Stimulated activated CD4-positive, alpha-beta T cell treated with anti-CD3 and anti-CD28 coated beads, Interleukin-12 subunit alpha, Interleukin-12 subunit beta, amount 100 ng/mL, for 48 hours (primary cell): ENCODE results near the gene TIAM2.

Experiments used
- DNase-seq, 3 donors: peaks; one replicate each; pipeline ENCODE4 v3.0.0-alpha.2; 2020; ENCODE audit warnings: low read depth in 2 of 3, low spot score in 1 of 3

The TIAM2 gene

DNA sequence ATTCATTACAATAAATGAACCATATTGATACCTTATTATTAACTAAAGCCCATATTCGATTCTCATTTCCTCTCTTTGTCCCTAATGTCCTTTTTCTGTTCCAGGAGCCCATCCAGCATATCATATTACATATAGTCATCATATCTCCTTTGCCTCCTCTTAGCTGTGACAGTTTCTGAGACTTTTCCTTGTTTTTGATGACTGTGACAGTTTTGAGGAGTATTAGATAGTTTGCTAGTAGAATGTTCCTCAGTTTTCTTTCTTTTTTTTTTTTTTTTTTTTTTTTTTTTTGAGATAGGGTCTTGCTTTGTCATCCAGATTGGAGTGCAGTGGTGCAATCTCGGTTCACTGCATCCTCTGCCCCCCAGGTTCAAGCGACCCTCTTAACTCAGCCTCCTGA, 61.6 kb downstream of the TIAM2 start:
- DNase-seq = no peak

DNA sequence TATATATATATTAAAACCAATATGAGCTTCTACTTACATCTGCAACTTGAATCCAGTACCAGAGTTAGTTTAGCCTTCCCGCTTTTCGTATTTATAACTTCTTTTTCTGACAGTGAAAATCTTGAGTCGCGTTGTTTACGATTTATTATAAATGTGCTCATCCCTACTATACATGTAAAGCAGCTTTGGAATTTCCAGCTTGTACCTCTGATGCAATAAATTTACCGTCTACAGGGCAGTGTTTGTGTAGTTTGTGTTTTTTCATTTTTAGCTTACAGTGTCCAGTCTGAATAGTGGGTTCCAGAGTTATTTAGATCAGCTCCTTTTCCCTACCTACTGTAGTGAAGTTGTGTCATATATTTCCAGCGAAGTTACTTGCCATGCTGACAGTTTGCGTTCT, 66.3 kb downstream of the TIAM2 start:
- DNase-seq = no peak

DNA sequence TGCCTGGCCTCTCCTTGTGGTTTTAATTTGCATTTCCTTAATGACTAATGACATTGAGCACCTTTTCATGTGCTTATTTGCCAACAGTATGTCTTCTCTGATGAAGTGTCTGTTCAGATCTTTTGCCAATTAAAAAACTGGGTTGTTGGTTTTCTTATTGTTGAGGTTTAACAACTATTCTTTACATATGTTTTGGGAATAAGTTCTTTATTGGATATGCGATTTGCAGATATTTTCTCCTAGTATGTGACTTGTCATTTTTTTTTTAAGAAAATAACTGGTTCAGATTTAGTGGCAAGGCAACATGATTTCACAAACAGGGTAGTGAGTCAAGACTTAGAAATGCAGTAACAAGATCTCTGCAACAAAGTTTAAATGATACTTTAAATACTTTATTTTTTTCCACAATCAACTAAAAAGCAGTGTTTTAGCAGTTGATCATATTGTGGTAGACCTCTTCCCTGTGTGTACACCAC, 67.8 kb downstream of the TIAM2 start:
- DNase-seq = no peak

DNA sequence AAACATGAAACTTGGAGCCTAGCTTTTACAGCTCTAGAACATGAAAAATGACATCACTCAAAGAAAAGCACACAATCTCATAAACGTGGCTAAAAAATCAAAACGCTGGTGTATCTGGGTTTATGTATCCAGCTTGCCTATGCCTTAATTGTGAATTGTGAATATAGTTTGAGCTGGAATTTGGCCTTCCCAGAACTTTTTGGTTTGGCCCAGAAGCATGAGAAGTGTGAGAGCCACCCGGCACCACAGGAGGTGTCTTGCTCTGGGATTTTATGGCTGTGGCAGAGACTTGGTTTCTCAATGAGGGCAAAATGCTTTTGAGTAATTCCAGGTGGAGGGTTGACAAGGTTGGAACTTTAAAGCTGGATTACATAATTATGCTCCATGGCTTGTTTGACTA, 69.2 kb downstream of the TIAM2 start:
- DNase-seq = no peak

DNA sequence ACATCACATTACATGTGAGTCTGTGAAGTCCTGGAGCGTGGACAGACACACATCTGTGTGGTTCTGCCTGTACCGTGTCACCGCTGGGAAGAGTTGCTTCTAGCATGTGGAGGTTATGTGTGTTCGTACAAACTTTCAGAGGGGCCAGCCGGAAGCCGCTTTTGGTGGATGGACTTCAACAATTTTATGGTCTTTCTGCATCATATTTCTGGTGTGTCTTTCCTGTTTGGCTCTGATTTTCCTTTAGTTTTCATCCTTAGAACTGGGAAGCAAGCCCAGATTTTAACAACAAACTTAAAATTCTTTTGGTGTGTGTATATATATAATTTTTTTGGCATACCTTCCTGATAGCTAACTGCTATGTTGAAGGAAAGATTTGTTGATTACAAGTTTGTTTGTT, 71.2 kb downstream of the TIAM2 start:
- DNase-seq = no peak

DNA sequence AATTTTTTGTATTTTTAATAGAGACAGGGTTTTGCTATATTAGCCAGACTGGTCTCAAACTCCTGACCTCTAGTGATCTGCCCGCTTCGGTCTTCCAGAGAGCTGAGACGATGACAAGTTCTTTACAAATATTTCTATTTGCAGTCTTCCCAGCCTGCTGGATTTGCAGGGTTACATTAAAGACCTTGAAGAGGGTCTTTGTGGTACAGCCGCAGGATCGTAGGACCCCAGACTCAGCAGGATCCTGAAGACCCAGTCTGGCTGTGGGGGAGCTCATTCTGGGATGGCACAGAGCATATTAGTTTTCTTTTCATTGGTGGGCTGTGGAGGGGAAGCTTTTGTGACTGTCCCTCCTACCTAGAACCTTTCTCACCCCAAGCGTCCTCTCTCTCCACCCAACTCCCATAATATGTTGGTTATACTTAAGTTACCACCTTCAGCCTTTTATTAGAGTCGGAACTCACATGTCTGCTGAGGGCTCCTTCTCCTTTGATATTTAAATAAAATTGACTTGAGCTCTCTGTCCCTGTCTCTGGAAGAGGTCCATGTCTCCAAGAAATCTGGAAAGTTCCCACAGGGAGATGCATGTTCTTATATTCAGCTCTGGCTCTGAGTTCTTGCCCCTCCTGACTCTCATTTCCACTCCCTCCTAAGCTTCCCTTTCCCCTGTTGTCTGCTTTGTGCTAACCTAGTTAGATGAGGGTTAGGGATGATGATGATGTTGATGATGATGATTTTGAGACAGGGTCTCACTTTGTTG, 72.0 kb downstream of the TIAM2 start:
- no peak for DNase-seq

DNA sequence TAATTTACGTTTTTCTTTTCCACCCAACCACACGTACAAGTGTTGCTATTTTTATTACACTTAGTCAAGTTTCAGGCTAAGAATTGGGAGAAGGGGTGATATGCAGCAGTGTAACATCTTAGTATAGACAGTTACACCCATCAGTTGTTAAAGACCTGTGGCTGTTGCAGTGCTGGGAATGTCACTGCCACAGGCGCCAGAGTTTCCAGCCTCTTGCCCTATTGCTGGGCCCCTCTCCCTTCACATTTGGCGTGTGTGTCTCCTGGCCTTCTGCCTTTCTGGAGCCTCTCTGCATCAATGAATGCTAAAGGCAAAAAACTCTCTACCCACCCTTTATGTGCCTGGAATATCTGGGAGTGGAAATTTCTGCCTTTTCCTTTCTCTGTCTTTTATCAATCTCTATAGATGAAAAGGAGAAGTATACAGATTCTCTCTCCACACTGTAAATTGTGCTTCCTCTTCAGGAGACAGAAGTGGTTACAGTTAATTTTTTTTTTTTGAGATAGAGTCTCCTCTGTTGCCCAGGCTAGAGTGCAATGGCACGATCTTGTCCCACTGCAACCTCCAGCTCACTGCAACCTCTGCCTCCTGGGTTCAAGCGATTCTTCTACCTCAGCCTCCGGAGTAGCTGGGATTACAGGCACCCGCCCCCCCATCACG, 73.0 kb downstream of the TIAM2 start:
- no peak for DNase-seq

DNA sequence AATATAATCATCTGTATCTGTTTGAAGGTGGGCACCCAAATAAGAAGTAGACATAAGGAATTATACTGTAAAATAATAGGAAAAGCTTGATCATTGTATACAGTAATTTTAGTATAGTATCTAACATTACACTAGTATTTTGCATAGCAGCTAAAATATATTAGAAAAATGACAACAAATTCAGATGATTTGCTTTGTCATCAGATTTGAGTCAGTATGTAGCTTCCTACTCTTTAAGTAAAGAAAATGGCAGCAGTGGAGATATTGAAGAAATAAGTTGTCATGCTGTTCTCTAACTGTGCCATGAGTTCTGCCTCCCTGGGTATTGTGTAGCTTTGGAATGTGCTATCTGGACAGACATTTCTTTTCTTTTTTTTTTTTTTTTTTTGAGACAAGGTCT, 74.4 kb downstream of the TIAM2 start:
- DNase-seq = no peak

DNA sequence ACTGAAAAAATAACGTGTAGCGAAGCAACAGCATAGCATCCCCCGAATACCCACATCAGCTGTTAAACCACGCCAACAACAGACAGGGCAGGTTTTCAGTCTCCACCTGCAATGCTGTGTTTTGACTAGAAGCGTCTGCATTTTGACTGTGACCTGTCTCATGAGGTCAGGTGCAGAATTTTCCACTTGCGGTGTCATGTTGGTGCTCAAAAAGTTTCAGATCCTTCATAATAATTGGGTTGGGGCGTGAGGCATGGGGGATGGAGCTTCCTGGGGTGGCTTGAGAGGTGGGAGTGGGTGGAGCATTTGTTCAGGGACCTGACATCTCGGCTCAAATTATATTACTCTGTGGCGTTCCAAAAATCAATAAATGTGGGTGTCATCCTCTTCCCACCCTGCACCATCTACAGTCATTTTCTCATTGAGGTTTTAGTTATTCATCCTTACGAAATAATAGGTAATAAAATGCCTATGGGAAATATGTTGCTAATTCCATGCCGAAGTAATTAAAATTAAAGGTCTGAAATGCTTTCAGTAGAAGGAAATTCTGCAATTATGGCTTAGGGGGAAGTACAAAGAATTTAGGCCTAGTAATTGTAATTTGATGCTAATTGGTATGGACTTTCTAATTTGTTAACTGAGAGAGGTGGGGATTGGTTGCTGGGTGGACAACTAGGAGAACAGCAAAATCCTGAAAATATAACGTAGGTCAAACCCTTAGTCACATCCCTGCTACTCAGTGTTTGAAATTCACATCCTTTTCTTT, 81.0 kb downstream of the TIAM2 start:
- DNase-seq = no peak

DNA sequence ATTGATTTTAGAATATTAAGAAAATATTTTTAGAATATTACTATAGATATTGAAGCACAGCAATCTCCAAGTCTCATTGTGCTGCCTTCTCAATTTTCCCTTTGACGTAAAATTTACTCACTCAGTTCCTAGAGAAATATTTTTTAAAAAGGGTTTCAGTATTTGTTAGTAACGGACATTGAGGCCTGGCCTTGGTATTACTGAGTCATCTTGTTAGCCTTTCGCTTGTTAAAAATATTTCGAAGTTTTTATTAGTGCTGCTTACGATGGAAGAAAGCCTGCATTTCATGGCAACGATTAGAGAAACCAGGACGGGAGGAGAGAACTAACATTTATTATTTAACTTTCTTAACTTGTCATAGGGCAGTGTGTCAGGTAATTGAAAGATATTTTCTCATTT, 82.2 kb downstream of the TIAM2 start:
- no peak for DNase-seq

DNA sequence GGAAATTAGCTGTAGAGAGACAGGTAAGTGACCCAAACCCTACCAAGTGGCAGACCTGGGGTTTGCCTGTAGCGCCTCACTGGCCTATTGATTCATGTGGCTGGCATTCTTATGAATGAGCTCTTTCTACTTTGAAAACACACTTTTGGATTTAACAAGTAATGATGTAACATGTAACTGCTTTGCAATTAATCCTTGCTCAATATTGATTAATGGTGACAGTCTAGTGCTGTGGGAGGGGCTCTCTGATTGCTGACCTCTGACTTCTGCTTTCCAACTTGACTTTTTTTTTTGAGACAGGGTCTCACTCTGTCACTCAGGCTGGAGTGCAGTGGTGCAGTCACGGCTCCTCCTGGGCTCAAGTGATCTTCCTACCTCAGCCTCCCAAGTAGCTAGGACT, 82.7 kb downstream of the TIAM2 start:
- no peak for DNase-seq

DNA sequence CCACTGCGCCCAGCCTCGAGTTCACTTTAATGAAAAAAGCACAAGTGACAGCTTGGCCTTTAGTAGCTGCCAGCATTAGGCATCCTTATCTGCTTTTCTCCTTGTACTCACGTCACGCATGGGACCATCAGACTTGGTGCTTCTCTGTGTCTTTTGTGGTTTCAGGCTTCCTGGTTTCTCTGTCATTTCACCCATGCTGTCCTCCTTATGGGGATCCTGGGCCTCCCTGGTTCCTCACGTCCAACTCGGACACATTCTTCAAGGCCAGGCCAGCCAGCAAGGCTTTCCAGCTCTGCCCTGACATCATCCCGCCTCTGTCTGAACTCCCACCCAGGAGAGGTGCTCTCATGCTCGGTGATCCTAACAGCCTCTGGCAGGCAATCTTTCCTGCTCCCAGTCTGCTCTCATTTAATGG, 83.2 kb downstream of the TIAM2 start:
- DNase-seq = no peak

DNA sequence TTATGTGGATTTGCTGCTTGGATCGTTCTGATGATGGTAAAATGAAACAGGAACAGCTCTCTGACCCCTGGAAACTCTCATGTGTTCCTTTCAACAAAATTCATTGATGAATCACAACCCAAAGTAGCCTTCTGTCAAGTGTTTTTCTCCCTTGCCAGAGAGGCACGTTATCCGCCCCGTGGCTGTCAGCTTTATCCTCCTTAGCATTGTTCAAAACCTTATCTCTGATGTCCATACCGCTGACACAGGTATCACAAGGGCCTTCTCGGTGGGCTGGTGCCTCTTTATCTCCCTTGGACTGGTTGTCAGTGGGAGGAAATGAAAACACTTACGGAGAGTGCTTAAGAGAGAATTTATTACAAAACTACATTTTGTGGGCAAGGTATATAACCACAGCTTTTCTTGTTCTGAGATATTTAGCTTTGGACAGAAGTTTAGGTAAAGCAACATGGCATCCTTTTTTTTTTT, 84.9 kb downstream of the TIAM2 start:
- no peak for DNase-seq

DNA sequence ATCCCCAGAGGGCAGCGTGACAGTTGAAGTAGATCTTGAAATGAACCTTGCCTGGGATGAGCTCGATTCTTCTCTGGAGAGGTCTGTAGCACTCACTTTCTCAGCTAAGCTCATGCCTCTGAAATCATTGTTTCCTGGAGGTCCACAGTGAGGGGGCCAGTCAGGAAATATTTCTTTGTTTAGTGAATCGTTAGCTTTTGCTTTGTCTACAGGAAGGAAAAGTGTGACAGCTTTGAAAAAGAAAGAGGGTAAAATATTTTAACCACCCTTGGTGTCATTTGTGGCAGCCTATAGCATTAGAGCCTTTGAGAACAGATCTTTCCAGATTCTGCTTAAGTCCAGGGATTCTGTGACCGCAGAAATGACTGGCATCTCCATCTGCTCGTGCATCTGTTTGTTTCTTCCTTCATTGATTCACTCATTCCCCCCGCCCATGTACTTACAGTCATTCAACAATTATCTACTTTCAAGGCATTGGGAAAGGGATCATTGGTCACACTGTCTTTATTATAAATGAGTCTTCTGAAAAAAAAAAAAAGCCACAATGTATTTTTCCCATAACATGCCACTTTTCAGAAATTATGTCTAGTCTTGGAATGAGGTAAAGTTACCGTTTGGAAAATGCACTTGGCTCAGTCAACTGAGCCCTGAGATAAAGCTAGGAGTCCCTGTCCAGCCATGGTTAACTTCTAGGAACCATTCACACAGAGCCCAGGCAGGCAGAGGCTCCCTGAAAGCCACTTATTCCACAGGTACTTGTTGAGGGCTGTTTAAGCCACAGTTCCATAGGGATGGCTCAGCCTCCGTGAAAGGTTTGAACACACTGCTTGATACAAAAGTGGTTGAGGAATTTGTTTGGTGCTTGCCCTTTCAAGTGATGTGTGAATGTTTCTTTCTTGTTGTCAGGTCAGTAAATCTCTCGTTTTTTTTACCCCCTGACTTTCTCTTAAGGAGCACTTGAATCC, 86.0 kb downstream of the TIAM2 start:
- DNase-seq = no peak

DNA sequence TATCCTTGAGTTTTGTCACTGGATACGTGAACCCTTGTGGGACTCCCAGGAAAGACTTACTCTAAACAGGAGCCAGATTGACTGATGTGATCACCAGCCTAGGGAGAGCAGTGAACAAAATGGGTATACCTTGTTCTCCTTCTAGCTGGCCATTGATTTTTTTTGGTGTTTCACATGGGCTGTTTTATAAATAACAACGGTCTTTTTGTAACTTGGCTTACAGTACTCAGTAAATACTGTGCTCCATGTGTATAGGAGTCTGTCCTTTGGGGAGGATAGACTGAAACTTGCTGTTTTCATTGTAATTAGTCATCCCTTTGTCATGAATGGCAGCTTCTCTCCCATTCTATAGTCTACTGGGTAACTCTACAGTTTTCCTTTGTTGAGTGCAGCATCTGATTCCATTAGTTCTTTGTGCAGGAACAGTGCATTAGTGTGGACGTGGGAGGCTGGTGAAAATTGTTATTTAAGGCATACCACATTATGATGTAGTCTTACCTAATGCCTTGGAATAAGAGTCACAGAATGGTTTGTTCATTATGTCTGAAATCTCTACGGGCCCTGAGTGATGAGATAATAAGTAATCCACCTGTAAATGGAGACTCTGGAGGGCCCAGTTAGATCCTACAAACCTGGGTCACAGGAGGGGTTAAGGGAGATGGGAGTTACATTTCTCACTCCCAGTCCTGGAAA, 89.5 kb downstream of the TIAM2 start:
- no peak for DNase-seq

DNA sequence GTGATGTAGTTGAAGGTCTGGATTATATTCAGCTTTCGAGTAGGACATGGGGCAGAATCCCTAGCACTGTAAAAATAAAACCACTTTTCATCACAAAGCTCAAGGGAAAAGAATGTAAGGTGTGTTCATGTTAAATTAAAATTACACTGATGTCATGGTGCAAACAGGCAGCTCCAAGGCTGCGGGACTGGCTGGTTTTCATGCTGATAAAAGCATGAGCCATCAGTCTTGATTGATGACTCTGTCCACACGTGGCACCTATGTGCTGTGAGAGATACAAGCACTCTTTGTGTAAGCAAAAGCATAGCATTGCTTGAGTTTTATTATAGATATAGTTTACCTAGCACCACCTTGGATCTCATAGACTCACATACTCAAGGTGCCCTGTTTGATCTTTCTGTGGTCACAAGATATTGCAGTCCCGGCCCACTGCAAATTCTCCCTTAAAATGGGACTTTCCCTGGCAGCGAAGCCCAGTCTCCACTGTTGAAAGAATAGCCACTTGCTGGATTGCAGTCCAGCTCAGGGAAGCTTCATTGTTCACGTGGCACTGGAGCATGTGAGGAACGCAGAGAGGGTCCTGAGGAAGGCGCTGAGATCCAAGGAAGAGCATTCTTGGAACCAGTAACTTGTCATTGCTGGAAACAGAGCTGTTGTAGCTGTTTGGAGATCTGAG, 90.6 kb downstream of the TIAM2 start:
- no peak for DNase-seq

DNA sequence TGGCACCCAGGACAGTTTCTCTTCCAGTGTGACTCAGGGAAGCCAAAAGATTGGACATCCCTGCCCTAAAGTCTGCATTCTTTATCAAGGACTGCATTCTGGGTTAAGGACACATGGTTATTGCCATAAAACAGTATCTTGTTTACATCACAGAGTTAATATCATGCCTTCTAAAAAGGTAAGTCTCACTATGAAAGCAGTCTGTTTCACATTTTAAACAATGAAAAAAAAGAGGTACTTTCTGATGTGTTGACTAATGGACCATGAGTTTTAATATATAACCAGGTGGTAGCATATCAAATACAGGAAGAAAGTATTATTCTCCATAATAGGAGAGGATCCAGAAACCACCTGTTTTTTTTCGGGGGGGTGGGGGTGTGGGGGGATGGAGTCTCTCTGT, 93.7 kb downstream of the TIAM2 start:
- DNase-seq = no peak

DNA sequence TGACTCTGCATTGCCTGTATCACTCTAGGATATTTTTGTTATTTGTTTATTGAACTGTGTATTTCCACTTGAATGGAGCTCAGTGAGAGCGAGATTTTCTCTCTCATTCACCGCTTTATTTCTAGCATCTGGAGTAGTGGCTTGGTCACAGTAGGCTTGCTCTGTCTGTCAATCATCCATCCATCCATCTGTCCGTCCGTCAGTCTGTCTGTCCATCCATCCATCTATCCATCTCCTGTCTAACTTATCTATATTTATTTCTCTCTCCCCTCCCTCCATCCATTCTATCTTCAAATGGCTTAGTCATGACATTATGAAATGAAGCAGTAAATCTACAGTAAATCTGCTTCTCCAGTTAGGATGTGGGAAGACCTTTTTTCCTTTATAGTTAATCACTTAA, 94.6 kb downstream of the TIAM2 start:
- no peak for DNase-seq

DNA sequence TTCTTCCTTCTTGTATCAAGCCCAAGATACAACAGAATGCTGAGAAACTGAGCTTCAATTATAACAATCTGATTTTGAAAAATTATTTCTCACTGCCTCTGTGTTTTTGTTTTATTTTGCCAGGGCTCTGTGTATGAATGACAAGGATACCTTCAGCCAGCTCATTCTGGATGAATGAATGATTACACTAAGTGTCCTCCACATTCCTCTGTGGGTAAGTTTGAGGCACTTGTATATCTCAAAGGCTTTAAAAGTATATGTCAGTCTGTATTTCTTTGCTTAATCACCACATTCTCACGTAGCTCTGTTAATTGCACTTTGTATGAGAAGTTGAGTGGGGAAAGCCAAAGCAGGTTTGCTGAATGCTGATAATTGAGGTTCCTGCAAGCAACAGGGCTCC, 95.1 kb downstream of the TIAM2 start:
- no peak for DNase-seq

DNA sequence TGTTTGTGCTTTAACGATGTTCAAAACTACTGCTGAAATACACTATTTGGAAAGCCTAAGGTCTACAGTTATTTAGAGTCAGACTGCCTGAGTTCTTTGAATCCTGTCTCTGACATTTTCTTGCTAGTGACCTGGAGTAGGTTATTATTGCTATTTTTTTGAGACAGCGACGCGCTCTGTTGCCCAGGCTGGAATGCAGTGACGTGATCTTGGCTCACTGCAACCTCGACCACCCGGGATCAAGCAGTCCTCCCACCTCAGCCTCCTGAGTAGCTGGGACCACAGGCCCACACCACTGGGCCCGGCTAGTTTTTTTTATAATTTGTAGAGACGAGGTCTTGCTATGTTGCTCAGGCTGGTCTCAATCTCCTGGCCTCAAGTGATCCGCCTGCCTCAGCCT, 96.6 kb downstream of the TIAM2 start:
- no peak for DNase-seq
